ENCODE measurements around the gene SORT1. TPM values are rescaled to one million over a fixed set of nuclear protein-coding genes. Genes with fewer than 3 reads are reported as not detected.
"Not testable (repeated sequence)": the region's sequence is repeated elsewhere in the genome, so short reads cannot be mapped to it uniquely, and the experiment has no call there.

The SORT1 gene
- total RNA-seq (2021): 41.5 and 47.9 TPM in 2 replicates
- long read RNA-seq, partial matches to known transcripts: 2 of 33 reads
- long read RNA-seq, other reads (novel, unspliced or antisense): 31 of 33 reads

DNA sequence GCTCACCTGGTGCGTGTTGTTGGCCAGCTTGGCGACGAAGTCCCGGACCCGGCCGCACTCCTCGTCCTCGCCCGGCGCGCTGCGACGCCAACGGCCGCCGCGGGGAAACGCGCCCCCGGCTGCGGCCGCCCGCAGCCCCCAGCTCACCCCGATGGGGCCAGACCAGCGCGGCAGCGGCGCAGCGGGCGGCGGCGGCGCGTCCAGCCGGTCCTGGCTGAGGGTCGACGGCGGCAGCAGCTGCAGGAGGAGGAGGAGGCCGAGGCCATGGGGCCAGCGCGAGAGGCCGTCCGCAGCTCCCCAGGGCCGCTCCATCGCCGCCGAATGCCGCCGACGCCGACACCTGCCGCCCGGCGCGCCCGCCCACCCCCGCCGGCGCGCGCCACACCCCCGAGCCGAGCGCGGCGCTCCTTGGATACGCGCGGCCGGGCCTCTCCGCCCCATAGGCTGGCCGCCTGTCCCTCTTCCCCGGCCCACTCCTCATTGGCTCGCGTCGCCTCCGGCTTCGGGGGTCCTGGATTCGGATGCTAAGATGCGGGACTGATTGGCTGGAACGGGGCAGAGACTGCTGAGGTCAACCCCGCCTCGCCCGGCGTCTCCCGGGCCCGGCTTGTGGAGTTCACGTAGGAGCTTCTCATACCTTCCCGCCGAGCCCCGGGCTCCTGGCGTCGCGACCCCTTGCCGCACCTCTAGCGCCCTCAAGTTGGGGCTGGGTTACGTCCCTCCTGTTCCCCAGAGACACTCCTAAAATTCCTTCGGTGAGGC, at the start of gene SORT1:
SORT1 (minus strand) TSS at position 338 of the 762 bp plus-strand sequence; CDS start at position 312, 26 bp downstream.
- peak; percentile 99 for DNase-seq
- H3K27ac ChIP-seq (ENCODE audit: insufficient read length, low read depth, low read length): peak within 1 kb of the TSS; percentile 54
- Mint-ChIP-seq H3K36me3 (ENCODE audit: insufficient read depth in 1 of 3, low read depth in 3 of 3) (peaks cover 0 to 7% (median 5%) of the 10 kb centered on the region in 3 experiments; a peak in 3 of 7 replicates), H3K9me3 (no peaks in the 10 kb centered on the region), H3K4me3 (peak within 1 kb of the TSS; percentile 92 to 97), H3K27ac (peak within 1 kb of the TSS; percentile 94 to 97 (median 95)), H3K4me1 (peaks cover 20 to 31% of the 10 kb centered on the region in 2 experiments), H3K27me3 (ENCODE audit: low read depth) (no peaks in the 10 kb centered on the region)
- H3K9me3 ChIP-seq (ENCODE audit: control insufficient read depth, low read depth, low read length): no peaks in the 10 kb centered on the region
- H3K79me2 ChIP-seq (ENCODE audit: insufficient read depth, low read length): peaks cover 5% of the 10 kb centered on the region; the same call in 1 of the 2 replicates
- H4K20me1 ChIP-seq (ENCODE audit: control insufficient read depth, insufficient read depth, insufficient read length): no peaks in the 10 kb centered on the region
- H2BK12ac ChIP-seq (ENCODE audit: insufficient read length, low read depth, low read length): no peak within 1 kb of the TSS
- H4K91ac ChIP-seq (ENCODE audit: insufficient read length, low read depth, low read length): no peak within 1 kb of the TSS
- peak within 1 kb of the TSS; percentile 21 for H3K18ac ChIP-seq (ENCODE audit: insufficient read length, low read depth, low read length)
- no peak within 1 kb of the TSS for H2BK15ac ChIP-seq (ENCODE audit: low read depth, low read length)
- no peak within 1 kb of the TSS for H2BK5ac ChIP-seq (ENCODE audit: insufficient read length, low read length)
- H3K9ac ChIP-seq (ENCODE audit: extremely low read depth, insufficient read length, low read length): peak within 1 kb of the TSS; percentile 75
- no peak within 1 kb of the TSS for H2AK5ac ChIP-seq (ENCODE audit: insufficient read length, low read length)
- H3K23me2 ChIP-seq (ENCODE audit: insufficient read length, low read depth, low read length, poor library complexity, severe bottlenecking): peaks cover 17% of the 10 kb centered on the region
- no peak within 1 kb of the TSS for H4K5ac ChIP-seq (ENCODE audit: insufficient read length, low read depth, low read length)
- H3K56ac ChIP-seq (ENCODE audit: insufficient read length, low read depth, low read length): no peak within 1 kb of the TSS
- no peak within 1 kb of the TSS for H2BK120ac ChIP-seq (ENCODE audit: low read depth, low read length, poor library complexity, severe bottlenecking)
- H3K14ac ChIP-seq (ENCODE audit: insufficient read depth, low read length): peak within 1 kb of the TSS; percentile 62
- H4K8ac ChIP-seq (replicated peaks; ENCODE audit: insufficient read length, low read depth, low read length): no peak within 1 kb of the TSS
- no peak within 1 kb of the TSS for H2BK20ac ChIP-seq (ENCODE audit: low read depth, low read length, poor library complexity, severe bottlenecking)
- peak within 1 kb of the TSS; percentile 96 for H3K4me2 ChIP-seq (ENCODE audit: insufficient read depth, insufficient read length, low read length)
- peak within 1 kb of the TSS; percentile 1 for H2AFZ ChIP-seq (ENCODE audit: low read length)
- WGBS (ENCODE audit: extremely low coverage, insufficient read length, low lambda C conversion rate): no CpG with 5 or more reads among the region's 98 CpGs
- TF ChIP-seq, protein P1, sequence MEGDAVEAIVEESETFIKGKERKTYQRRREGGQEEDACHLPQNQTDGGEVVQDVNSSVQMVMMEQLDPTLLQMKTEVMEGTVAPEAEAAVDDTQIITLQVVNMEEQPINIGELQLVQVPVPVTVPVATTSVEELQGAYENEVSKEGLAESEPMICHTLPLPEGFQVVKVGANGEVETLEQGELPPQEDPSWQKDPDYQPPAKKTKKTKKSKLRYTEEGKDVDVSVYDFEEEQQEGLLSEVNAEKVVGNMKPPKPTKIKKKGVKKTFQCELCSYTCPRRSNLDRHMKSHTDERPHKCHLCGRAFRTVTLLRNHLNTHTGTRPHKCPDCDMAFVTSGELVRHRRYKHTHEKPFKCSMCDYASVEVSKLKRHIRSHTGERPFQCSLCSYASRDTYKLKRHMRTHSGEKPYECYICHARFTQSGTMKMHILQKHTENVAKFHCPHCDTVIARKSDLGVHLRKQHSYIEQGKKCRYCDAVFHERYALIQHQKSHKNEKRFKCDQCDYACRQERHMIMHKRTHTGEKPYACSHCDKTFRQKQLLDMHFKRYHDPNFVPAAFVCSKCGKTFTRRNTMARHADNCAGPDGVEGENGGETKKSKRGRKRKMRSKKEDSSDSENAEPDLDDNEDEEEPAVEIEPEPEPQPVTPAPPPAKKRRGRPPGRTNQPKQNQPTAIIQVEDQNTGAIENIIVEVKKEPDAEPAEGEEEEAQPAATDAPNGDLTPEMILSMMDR (conservative IDR thresholded peaks at IDR 0.05): peak; percentile 42; the same call in 2 of the 3 replicates
- no peak within 1 kb of the TSS for H3T11ph ChIP-seq (ENCODE audit: low read length)
- H3K4ac ChIP-seq (ENCODE audit: low read depth, low read length): no peak within 1 kb of the TSS
- peaks cover 2% of the 10 kb centered on the region; the same call in 1 of the 2 replicates for H3K4me1 ChIP-seq (ENCODE audit: insufficient read depth, low read length)
- peaks cover 9% of the 10 kb centered on the region for H3K79me1 ChIP-seq (ENCODE audit: insufficient read depth, low read depth, low read length, poor library complexity, severe bottlenecking)
- no peaks in the 10 kb centered on the region for H3K27me3 ChIP-seq (ENCODE audit: insufficient read depth, low read length)
- H3K23ac ChIP-seq (ENCODE audit: insufficient read length, low read depth, low read length): no peak within 1 kb of the TSS

DNA sequence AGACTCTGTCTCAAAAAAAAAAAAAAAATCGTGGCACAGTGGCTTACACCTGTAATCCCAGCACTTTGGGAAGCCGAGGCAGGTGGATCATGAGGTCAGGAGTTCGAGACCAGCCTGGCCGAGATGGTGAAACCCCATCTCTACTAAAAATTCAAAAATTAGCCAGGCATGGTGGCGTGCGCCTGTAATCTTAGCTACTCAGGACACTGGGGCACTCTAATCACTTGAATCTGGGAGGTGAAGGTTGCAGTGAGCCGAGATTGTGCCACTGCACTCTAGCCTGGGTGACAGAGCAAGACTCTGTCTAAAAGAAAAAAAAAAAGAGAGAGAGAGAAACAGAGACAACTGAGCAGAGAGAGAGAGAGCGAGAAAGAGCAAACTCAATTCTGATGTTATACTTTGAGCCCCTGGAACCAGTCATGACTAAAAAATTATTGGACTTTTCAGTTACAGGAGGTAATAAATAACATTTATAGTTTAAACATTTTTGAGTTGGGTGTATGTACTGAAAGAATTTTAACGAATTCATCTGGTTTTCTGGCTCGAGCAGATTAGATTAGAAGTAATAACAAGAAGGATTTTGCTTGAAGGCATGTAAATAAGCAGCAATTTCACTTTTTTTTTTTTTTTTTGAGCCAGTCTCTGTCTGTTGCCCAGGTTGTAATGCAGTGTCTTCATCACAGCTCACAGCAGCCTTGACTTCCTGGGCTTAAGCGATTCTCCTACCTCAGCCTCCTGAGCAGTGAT, 48.4 kb upstream of the SORT1 start:
- H3K4me1 ChIP-seq (ENCODE audit: insufficient read depth, low read length); H4K8ac ChIP-seq (replicated peaks; ENCODE audit: insufficient read length, low read depth, low read length); H3K79me2 ChIP-seq (ENCODE audit: insufficient read depth, low read length); H3T11ph ChIP-seq (ENCODE audit: low read length); H3K79me1 ChIP-seq (ENCODE audit: insufficient read depth, low read depth, low read length, poor library complexity, severe bottlenecking); H3K4me3 Mint-ChIP-seq; H2BK120ac ChIP-seq (ENCODE audit: low read depth, low read length, poor library complexity, severe bottlenecking); H3K4me1 Mint-ChIP-seq; H4K5ac ChIP-seq (ENCODE audit: insufficient read length, low read depth, low read length); H2AK5ac ChIP-seq (ENCODE audit: insufficient read length, low read length); DNase-seq; H3K36me3 Mint-ChIP-seq (ENCODE audit: insufficient read depth in 1 of 3, low read depth in 3 of 3); H4K91ac ChIP-seq (ENCODE audit: insufficient read length, low read depth, low read length); H2BK15ac ChIP-seq (ENCODE audit: low read depth, low read length); H3K18ac ChIP-seq (ENCODE audit: insufficient read length, low read depth, low read length); H3K27me3 ChIP-seq (ENCODE audit: insufficient read depth, low read length); H3K23me2 ChIP-seq (ENCODE audit: insufficient read length, low read depth, low read length, poor library complexity, severe bottlenecking); H3K9ac ChIP-seq (ENCODE audit: extremely low read depth, insufficient read length, low read length); H2BK5ac ChIP-seq (ENCODE audit: insufficient read length, low read length); H3K23ac ChIP-seq (ENCODE audit: insufficient read length, low read depth, low read length); H3K9me3 ChIP-seq (ENCODE audit: control insufficient read depth, low read depth, low read length); H4K20me1 ChIP-seq (ENCODE audit: control insufficient read depth, insufficient read depth, insufficient read length); H3K9me3 Mint-ChIP-seq; H2BK20ac ChIP-seq (ENCODE audit: low read depth, low read length, poor library complexity, severe bottlenecking); H3K4ac ChIP-seq (ENCODE audit: low read depth, low read length); H3K56ac ChIP-seq (ENCODE audit: insufficient read length, low read depth, low read length); H3K27ac ChIP-seq (ENCODE audit: insufficient read length, low read depth, low read length); H2BK12ac ChIP-seq (ENCODE audit: insufficient read length, low read depth, low read length); H3K4me2 ChIP-seq (ENCODE audit: insufficient read depth, insufficient read length, low read length); H3K14ac ChIP-seq (ENCODE audit: insufficient read depth, low read length); H2AFZ ChIP-seq (ENCODE audit: low read length): not testable (repeated sequence)
- Mint-ChIP-seq H3K27ac (0 out of 7 replicates have a peak overlapping the region, but pooled peaks of 1 of the 3 experiments have one; percentile 29), H3K27me3 (ENCODE audit: low read depth) (peaks cover 19% of the 10 kb centered on the region)
- WGBS (ENCODE audit: extremely low coverage, insufficient read length, low lambda C conversion rate): no CpG with 5 or more reads among the region's 11 CpGs
